ENCODE measurements around the gene EEF1B2. TPM values are rescaled to one million over a fixed set of nuclear protein-coding genes. Genes with fewer than 3 reads are reported as not detected.
"Not testable (repeated sequence)": the region's sequence is repeated elsewhere in the genome, so short reads cannot be mapped to it uniquely, and the experiment has no call there.

Gene EEF1B2
- total RNA-seq, 1 experiment from 2014 or later, result 523 TPM

GRCh38 chr2:206173147-206173546, 13.5 kb downstream of the EEF1B2 start:
- CTCF ChIA-PET, result no interaction called here
- in situ Hi-C loops (cut with HindIII; ENCODE audit: low pct_unique_long_range_greater_than_20kb, low sequenced_read_pairs) (no loop called here), intact Hi-C loops (cut with micrococcal nuclease; ENCODE audit: unreplicated experiment) (no loop called here)
- Histone ChIP-seq H3K27me3 (ENCODE audit: control insufficient read depth, insufficient read depth, low read length) (no peaks in the 10 kb centered on the region), H3K36me3 (ENCODE audit: control insufficient read depth, insufficient read depth, low read length) (no peaks in the 10 kb centered on the region), H3K9me3 (ENCODE audit: control insufficient read depth, insufficient read depth, low read depth, low read length) (no peaks in the 10 kb centered on the region), H3K4me3 (ENCODE audit: low read depth in 2 of 2, low read length in 2 of 2) (no peak overlapping the region), H3K4me1 (ENCODE audit: control insufficient read depth, insufficient read depth, low read length) (no peaks in the 10 kb centered on the region), H3K27ac (ENCODE audit: low read length) (no peak overlapping the region)
- no peak for ATAC-seq
- no peak for DNase-seq (ENCODE audit: low read depth, low spot score)
- no TSS peak for BruUV-seq (replicated peaks)
- no peak for TF ChIP-seq CTCF (IDR thresholded peaks at IDR 0.05)
- TF ChIP-seq POLR2AphosphoS5 (IDR thresholded peaks at IDR 0.05; ENCODE audit: low read depth, low read length), result no peak
- no peak for TF ChIP-seq SIN3A (IDR thresholded peaks at IDR 0.05; ENCODE audit: borderline replicate concordance, insufficient read depth, low read depth, low read length)
- no peak for TF ChIP-seq TCF7L2 (IDR thresholded peaks at IDR 0.05; ENCODE audit: low read depth, low read length)
- no peak for TF ChIP-seq REST (IDR thresholded peaks at IDR 0.05; ENCODE audit: insufficient read depth in 1 of 2, low read depth in 2 of 2, low read length in 1 of 2)
- POLR2A ChIA-PET, result no interaction called here

- no peak for TF ChIP-seq SIN3A (IDR thresholded peaks at IDR 0.05; ENCODE audit: borderline replicate concordance, insufficient read depth, low read depth, low read length)
- TF ChIP-seq POLR2AphosphoS5 (IDR thresholded peaks at IDR 0.05; ENCODE audit: low read depth, low read length), result no peak
- Histone ChIP-seq H3K36me3 (ENCODE audit: control insufficient read depth, insufficient read depth, low read length) (no peaks in the 10 kb centered on the region), H3K4me1 (ENCODE audit: control insufficient read depth, insufficient read depth, low read length) (no peaks in the 10 kb centered on the region), H3K27ac (ENCODE audit: low read length) (no peak overlapping the region), H3K27me3 (ENCODE audit: control insufficient read depth, insufficient read depth, low read length) (no peaks in the 10 kb centered on the region), H3K9me3 (ENCODE audit: control insufficient read depth, insufficient read depth, low read depth, low read length) (no peaks in the 10 kb centered on the region), H3K4me3 (ENCODE audit: low read depth in 2 of 2, low read length in 2 of 2) (no peak overlapping the region)
- intact Hi-C loops (cut with micrococcal nuclease; ENCODE audit: unreplicated experiment), result no loop called here
- POLR2A ChIA-PET, result no interaction called here
- DNase-seq (ENCODE audit: low read depth, low spot score) (no peak), ATAC-seq (no peak)
- CTCF ChIA-PET, result no interaction called here
- no TSS peak for BruUV-seq (replicated peaks)
- in situ Hi-C loops (cut with HindIII; ENCODE audit: low pct_unique_long_range_greater_than_20kb, low sequenced_read_pairs), result no loop called here
These were observed 16.4 kb downstream of the EEF1B2 start for GRCh38 chr2:206176121-206176520.

- BruUV-seq (replicated peaks), result no TSS peak
- TF ChIP-seq CTCF (IDR thresholded peaks at IDR 0.05) (no peak), SIN3A (IDR thresholded peaks at IDR 0.05; ENCODE audit: borderline replicate concordance, insufficient read depth, low read depth, low read length) (no peak), POLR2AphosphoS5 (IDR thresholded peaks at IDR 0.05; ENCODE audit: low read depth, low read length) (no peak), TCF7L2 (IDR thresholded peaks at IDR 0.05; ENCODE audit: low read depth, low read length) (no peak)
- ChIA-PET POLR2A (no interaction called here), CTCF (no interaction called here)
- Histone ChIP-seq H3K4me3 (ENCODE audit: low read depth in 2 of 2, low read length in 2 of 2) (no peak overlapping the region), H3K9me3 (ENCODE audit: control insufficient read depth, insufficient read depth, low read depth, low read length) (no peaks in the 10 kb centered on the region), H3K27ac (ENCODE audit: low read length) (no peak overlapping the region), H3K27me3 (ENCODE audit: control insufficient read depth, insufficient read depth, low read length) (no peaks in the 10 kb centered on the region), H3K36me3 (ENCODE audit: control insufficient read depth, insufficient read depth, low read length) (no peaks in the 10 kb centered on the region), H3K4me1 (ENCODE audit: control insufficient read depth, insufficient read depth, low read length) (no peaks in the 10 kb centered on the region)
- intact Hi-C loops (cut with micrococcal nuclease; ENCODE audit: unreplicated experiment) (no loop called here), in situ Hi-C loops (cut with HindIII; ENCODE audit: low pct_unique_long_range_greater_than_20kb, low sequenced_read_pairs) (no loop called here)
- no peak for DNase-seq (ENCODE audit: low read depth, low spot score)
- ATAC-seq, result no peak
These were observed 17.2 kb downstream of the EEF1B2 start for GRCh38 chr2:206176901-206177300.

GRCh38 chr2:206181526-206181925, 21.8 kb downstream of the EEF1B2 start:
- H3K27ac ChIP-seq (ENCODE audit: low read length); DNase-seq (ENCODE audit: low read depth, low spot score); H3K4me3 ChIP-seq (ENCODE audit: low read depth in 2 of 2, low read length in 2 of 2); in situ Hi-C loops (cut with HindIII; ENCODE audit: low pct_unique_long_range_greater_than_20kb, low sequenced_read_pairs); BruUV-seq (replicated peaks); H3K27me3 ChIP-seq (ENCODE audit: control insufficient read depth, insufficient read depth, low read length); POLR2A ChIA-PET; H3K4me1 ChIP-seq (ENCODE audit: control insufficient read depth, insufficient read depth, low read length); H3K9me3 ChIP-seq (ENCODE audit: control insufficient read depth, insufficient read depth, low read depth, low read length); H3K36me3 ChIP-seq (ENCODE audit: control insufficient read depth, insufficient read depth, low read length); CTCF ChIA-PET; ATAC-seq; intact Hi-C loops (cut with micrococcal nuclease; ENCODE audit: unreplicated experiment): not testable (repeated sequence)

Measured in Panc1 (cell line).